ENCODE measurements around the gene CALD1. TPM values are rescaled to one million over a fixed set of nuclear protein-coding genes. Genes with fewer than 3 reads are reported as not detected.

CALD1 gene
- total and polyA plus RNA-seq, 7 donors, result 16.8 to 59.5 (median 25.0) TPM

DNA sequence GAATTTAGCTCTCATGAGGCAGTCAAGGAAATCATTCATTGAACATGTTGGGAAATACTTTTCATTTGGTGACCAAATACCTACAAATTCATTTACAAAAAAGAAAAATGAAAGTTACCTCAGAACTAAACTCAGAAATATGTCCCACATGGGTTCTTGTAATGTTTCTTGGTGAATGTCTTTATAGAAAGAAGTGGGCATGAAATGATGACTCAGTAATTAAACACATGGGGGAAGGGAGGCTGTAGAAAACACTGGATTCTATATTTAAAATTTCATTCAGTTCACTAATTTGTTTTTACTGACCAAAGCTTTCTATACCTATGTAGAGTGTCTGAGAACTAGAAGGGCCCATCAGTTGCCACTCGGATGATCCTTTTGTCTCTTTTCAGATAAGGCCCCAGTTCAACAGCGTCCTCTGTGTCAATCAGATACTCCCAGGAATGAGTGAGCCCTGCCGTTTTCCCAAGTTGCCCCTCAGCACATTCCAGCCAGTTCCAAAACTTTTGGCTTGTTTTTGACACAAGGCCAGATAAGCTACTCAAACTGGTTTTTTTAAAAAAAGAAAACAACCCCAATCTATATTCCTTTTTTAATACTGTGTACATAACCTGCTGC, 157.6 kb downstream of the CALD1 start:
- Histone ChIP-seq H3K27ac (no peak overlapping the region), H3K36me3 (ENCODE audit: insufficient read depth in 1 of 2, low read depth in 1 of 2) (no peaks in the 10 kb centered on the region), H3K27me3 (ENCODE audit: insufficient read depth in 3 of 3, low read length in 2 of 3) (no peaks in the 10 kb centered on the region), H3K4me3 (no peak overlapping the region), H3K4me1 (no peaks in the 10 kb centered on the region), H3K9me3 (no peaks in the 10 kb centered on the region)
- TF ChIP-seq CTCF (IDR thresholded peaks at IDR 0.05), result no peak
- no peak for DNase-seq
- intact Hi-C loops (cut with DNase I), result no loop called here
- WGBS, 3 donors, result 68 to 78% (median 71%) methylated on average over 3 of the region's 3 CpGs
- ATAC-seq, result no peak

- intact Hi-C loops (cut with DNase I), result no loop called here
Observed at GRCh38 chr7:134938141-134938540, 158.7 kb downstream of the CALD1 start.

GRCh38 chr7:134939136-134939535, 159.7 kb downstream of the CALD1 start:
- intact Hi-C loops (cut with DNase I), result no loop called here
- Histone ChIP-seq H3K36me3 (ENCODE audit: insufficient read depth in 1 of 2, low read depth in 1 of 2) (no peaks in the 10 kb centered on the region), H3K27me3 (ENCODE audit: insufficient read depth in 3 of 3, low read length in 2 of 3) (no peaks in the 10 kb centered on the region), H3K9me3 (no peaks in the 10 kb centered on the region), H3K4me1 (no peaks in the 10 kb centered on the region), H3K27ac (no peak overlapping the region), H3K4me3 (no peak overlapping the region)
- 77 to 83% (median 81%) methylated on average over 4 of the region's 4 CpGs for WGBS, 3 donors
- DNase-seq (no peak), ATAC-seq (no peak)
- no peak for TF ChIP-seq CTCF (IDR thresholded peaks at IDR 0.05)

More at GRCh38 chr7:134938141-134938540, 158.7 kb downstream of the CALD1 start:
- 67 to 78% (median 72%) methylated on average over 4 of the region's 4 CpGs for WGBS, 3 donors
- no peak overlapping the region for H3K27ac ChIP-seq
- H3K9me3 ChIP-seq, result no peaks in the 10 kb centered on the region
- H3K4me1 ChIP-seq, result no peaks in the 10 kb centered on the region
- no peaks in the 10 kb centered on the region for H3K36me3 ChIP-seq (ENCODE audit: insufficient read depth in 1 of 2, low read depth in 1 of 2)
- ATAC-seq (no peak), DNase-seq (no peak)
- no peak for TF ChIP-seq CTCF (IDR thresholded peaks at IDR 0.05)
- no peaks in the 10 kb centered on the region for H3K27me3 ChIP-seq (ENCODE audit: insufficient read depth in 3 of 3, low read length in 2 of 3)
- H3K4me3 ChIP-seq, result no peak overlapping the region

- ATAC-seq (no peak), DNase-seq (no peak)
- Histone ChIP-seq H3K4me3 (no peak overlapping the region), H3K27ac (no peak overlapping the region), H3K27me3 (ENCODE audit: insufficient read depth in 3 of 3, low read length in 2 of 3) (no peaks in the 10 kb centered on the region), H3K9me3 (no peaks in the 10 kb centered on the region), H3K4me1 (no peaks in the 10 kb centered on the region), H3K36me3 (ENCODE audit: insufficient read depth in 1 of 2, low read depth in 1 of 2) (no peaks in the 10 kb centered on the region)
- intact Hi-C loops (cut with DNase I), result no loop called here
- no peak for TF ChIP-seq CTCF (IDR thresholded peaks at IDR 0.05)
Observed at GRCh38 chr7:134940729-134941128, 161.3 kb downstream of the CALD1 start.

Data from psoas muscle (tissue), 8 donors.